ENCODE measurements around the gene INSIG2.

The INSIG2 gene

DNA sequence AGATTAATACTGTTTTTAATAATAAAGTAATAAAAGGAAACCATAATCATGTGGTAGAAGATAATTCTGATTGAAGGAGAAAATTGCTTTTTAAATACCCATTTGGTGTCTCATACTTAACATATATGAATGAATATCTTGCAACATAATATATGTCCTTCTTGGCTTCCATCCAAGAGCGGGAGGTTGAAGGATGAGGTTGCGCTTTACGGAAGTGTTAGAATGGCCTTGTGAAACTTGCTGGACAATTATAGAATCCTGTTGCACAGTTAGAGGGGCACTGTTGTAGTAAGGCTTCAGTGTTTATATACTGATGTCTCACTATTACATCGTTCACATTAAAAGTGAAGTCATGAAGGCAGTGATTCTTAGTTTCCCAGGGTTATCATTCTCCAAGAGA lies 9.4 kb downstream of the INSIG2 start:
- Histone ChIP-seq H3K4me3 (no peak overlapping the region), H3K4me1 (no peaks in the 10 kb centered on the region), H3K9me3 (no peaks in the 10 kb centered on the region), H3K36me3 (replicated peaks) (no peaks in the 10 kb centered on the region; the same call in none of the 2 replicates), H3K27me3 (ENCODE audit: low read depth) (no peaks in the 10 kb centered on the region)
- DNase-seq (ENCODE audit: low spot score in 2 of 2) = no peak
- in situ Hi-C loops (cut with MboI; ENCODE audit: low sequenced_read_pairs) = no loop called here

- in situ Hi-C loops (cut with MboI; ENCODE audit: low sequenced_read_pairs) = no loop called here
These were observed 10.2 kb downstream of the INSIG2 start for GRCh38 chr2:118098307-118099030.

DNA sequence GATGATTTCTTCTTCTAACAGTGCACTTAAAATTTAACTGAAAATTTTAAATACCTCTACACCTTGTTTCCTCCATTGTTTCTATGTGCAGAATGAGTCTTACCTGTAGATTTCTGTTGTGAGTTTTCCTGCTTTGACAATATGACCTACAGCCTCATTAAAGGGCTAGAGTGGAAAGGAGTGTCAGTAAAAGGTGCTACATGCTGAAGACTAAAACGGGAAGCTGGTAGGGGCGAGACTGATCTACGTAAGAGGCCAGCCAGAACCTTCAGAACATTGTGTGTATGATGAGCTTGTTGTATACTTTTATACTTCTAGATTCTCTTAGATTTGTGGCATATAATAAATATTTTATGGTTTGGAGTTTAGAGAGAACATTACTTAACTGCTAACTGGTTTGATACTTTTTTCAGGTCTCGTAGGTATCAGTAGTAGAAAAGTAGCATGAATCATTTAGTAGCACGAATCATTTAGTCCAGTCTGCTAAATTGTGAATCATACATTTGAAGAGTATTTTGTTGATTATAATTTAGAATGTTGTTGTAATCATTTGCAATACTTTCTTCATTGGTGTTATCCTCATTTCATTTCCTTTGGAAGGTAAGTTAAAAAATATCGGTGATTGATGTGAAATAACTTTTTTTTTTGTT lies 14.3 kb downstream of the INSIG2 start:
- no peaks in the 10 kb centered on the region for H3K9me3 ChIP-seq
- H3K36me3 ChIP-seq (replicated peaks) = peaks cover 3% of the 10 kb centered on the region
- in situ Hi-C loops (cut with MboI; ENCODE audit: low sequenced_read_pairs) = no loop called here
- no peak for DNase-seq (ENCODE audit: low spot score in 2 of 2)
- peaks cover 13% of the 10 kb centered on the region; the same call in 1 of the 2 replicates for H3K4me1 ChIP-seq
- no peaks in the 10 kb centered on the region for H3K27me3 ChIP-seq (ENCODE audit: low read depth)
- no peak overlapping the region for H3K4me3 ChIP-seq

More at GRCh38 chr2:118098307-118099030, 10.2 kb downstream of the INSIG2 start:
- Histone ChIP-seq H3K4me1 (no peaks in the 10 kb centered on the region), H3K27me3 (ENCODE audit: low read depth) (no peaks in the 10 kb centered on the region), H3K4me3 (no peak overlapping the region), H3K36me3 (replicated peaks) (peaks cover 3% of the 10 kb centered on the region), H3K9me3 (no peaks in the 10 kb centered on the region)
- DNase-seq (ENCODE audit: low spot score in 2 of 2) = no peak

DNA sequence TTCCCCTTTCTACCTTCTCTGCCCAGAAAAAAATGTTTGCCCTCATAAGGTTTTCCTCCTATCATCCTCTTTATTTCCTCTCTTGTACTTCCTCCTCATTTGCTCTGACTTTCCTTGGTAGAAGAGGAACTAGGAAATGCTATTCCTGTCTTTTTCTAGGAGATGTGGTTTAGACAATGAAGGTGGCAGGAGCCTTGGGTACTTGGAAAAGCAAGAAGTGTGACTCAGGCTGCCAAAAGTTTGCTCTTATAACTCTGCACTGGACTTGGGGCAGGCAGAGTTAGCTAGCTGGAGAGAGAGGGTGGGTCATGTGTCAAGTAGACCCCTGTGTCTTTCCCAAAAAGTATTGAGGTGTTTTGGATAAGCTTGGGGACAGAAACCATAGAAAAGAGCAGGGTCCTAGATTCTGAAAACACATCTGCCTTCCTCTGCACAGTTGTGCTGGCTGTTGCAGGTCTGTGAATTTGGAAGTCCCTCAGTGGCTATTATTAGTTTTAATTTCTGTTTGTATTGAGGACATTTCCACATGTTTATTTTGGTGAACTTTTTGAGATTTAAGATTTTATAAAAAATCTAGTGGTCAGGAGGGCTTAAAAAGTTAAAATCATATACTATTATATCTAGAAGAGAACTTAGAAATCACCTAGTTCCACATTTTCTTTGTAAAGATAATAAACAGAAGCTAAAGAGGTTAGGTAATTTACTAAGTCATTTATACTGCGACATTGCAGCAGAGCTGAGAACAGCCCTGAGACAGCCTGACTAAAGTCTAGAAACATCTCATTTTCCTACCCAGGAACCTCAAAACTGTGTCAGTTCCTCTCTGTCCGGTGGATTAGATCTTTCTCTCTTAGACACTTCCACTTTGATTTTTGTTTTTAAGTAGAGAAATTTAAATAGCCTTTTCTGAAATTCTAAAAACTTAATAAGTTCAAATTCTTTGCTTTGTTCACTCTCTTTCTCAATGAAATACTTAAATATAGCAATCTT lies 16.0 kb downstream of the INSIG2 start:
- no peak for DNase-seq (ENCODE audit: low spot score in 2 of 2)
- no peaks in the 10 kb centered on the region for H3K9me3 ChIP-seq
- H3K4me1 ChIP-seq = peaks cover 13% of the 10 kb centered on the region; the same call in 1 of the 2 replicates
- peaks cover 10% of the 10 kb centered on the region for H3K36me3 ChIP-seq (replicated peaks)
- H3K4me3 ChIP-seq = no peak overlapping the region
- in situ Hi-C loops (cut with MboI; ENCODE audit: low sequenced_read_pairs) = no loop called here
- H3K27me3 ChIP-seq (ENCODE audit: low read depth) = no peaks in the 10 kb centered on the region

GRCh38 chr2:118105497-118105896 lies 17.2 kb downstream of the INSIG2 start:
- Histone ChIP-seq H3K4me1 (peaks cover 13% of the 10 kb centered on the region; the same call in 1 of the 2 replicates), H3K36me3 (replicated peaks) (peaks cover 10% of the 10 kb centered on the region)
- in situ Hi-C loops (cut with MboI; ENCODE audit: low sequenced_read_pairs) = no loop called here

GRCh38 chr2:118106926-118107325 lies 18.7 kb downstream of the INSIG2 start:
- H3K4me3 ChIP-seq = no peak overlapping the region
- H3K36me3 ChIP-seq (replicated peaks) = peaks cover 10% of the 10 kb centered on the region
- H3K4me1 ChIP-seq = peaks cover 13% of the 10 kb centered on the region; the same call in 1 of the 2 replicates
- in situ Hi-C loops (cut with MboI; ENCODE audit: low sequenced_read_pairs) = no loop called here
- no peaks in the 10 kb centered on the region for H3K27me3 ChIP-seq (ENCODE audit: low read depth)
- H3K9me3 ChIP-seq = no peaks in the 10 kb centered on the region
- DNase-seq (ENCODE audit: low spot score in 2 of 2) = no peak

More at GRCh38 chr2:118105497-118105896, 17.2 kb downstream of the INSIG2 start:
- H3K27me3 ChIP-seq (ENCODE audit: low read depth) = no peaks in the 10 kb centered on the region
- peak in 1 of 2 experiments; percentile 34 for DNase-seq (ENCODE audit: low spot score in 2 of 2)
- no peaks in the 10 kb centered on the region for H3K9me3 ChIP-seq
- H3K4me3 ChIP-seq = no peak overlapping the region

GRCh38 chr2:118110310-118110709 lies 22.0 kb downstream of the INSIG2 start:
- H3K36me3 ChIP-seq (replicated peaks) = peaks cover 7% of the 10 kb centered on the region
- no peak for DNase-seq (ENCODE audit: low spot score in 2 of 2)
- peaks cover 9% of the 10 kb centered on the region; the same call in 1 of the 2 replicates for H3K4me1 ChIP-seq
- H3K4me3 ChIP-seq = no peak overlapping the region
- in situ Hi-C loops (cut with MboI; ENCODE audit: low sequenced_read_pairs) = no loop called here
- H3K27me3 ChIP-seq (ENCODE audit: low read depth) = no peaks in the 10 kb centered on the region
- no peaks in the 10 kb centered on the region for H3K9me3 ChIP-seq

DNA sequence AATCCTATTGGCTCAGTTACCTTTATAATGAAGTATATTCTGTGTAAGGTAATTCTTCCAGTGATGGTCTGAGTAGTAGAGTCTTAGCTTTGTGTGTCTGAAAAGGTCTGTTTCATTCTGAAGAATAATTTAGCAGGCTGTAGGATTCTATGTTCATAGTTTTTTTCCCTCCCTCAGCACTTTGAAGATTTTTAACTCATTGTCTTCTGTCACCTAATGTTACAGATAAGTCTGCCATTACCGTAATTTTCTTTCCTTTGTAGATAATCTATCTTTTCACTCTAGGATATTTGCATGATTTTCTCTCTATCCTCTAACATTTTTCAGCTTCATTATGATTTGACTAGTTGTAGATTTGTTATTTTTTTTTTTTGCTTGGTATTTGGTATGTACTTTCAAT lies 22.7 kb downstream of the INSIG2 start:
- no peak overlapping the region for H3K4me3 ChIP-seq
- in situ Hi-C loops (cut with MboI; ENCODE audit: low sequenced_read_pairs) = no loop called here
- no peak for DNase-seq (ENCODE audit: low spot score in 2 of 2)
- no peaks in the 10 kb centered on the region for H3K27me3 ChIP-seq (ENCODE audit: low read depth)
- peaks cover 2% of the 10 kb centered on the region; the same call in 1 of the 2 replicates for H3K4me1 ChIP-seq
- H3K9me3 ChIP-seq = no peaks in the 10 kb centered on the region
- H3K36me3 ChIP-seq (replicated peaks) = peaks cover 7% of the 10 kb centered on the region

DNA sequence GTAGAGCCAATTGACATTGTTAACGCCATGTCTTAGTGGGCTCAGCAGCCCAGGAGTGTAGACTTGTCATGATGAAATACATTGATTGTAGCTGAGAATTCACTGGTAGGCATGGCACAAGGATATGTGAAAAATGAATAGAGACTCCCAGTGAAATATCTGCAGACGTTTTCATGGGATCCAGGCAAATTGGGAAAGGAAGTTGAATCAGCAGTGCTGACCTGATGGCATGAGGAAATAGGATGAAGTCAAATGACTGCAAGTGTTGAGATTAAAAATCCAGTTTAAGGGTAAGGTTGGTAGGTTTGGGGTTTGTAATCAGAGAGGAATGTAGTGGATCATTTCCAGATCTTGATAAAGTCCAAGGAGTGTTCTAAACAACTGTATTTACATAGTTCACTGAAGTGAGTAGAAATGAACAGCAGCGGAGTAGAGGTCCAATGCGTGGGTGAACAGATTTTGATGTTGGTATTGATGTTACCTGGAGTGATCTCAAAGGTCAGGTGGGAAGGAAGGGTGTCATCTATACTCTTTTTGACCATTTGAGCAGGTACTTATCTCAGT lies 24.6 kb downstream of the INSIG2 start:
- no peaks in the 10 kb centered on the region for H3K9me3 ChIP-seq
- in situ Hi-C loops (cut with MboI; ENCODE audit: low sequenced_read_pairs) = no loop called here
- no peak for DNase-seq (ENCODE audit: low spot score in 2 of 2)

GRCh38 chr2:118114863-118115262 lies 26.6 kb downstream of the INSIG2 start:
- H3K27me3 ChIP-seq (ENCODE audit: low read depth) = no peaks in the 10 kb centered on the region
- no peak for DNase-seq (ENCODE audit: low spot score in 2 of 2)
- H3K4me3 ChIP-seq = no peak overlapping the region
- no peaks in the 10 kb centered on the region for H3K4me1 ChIP-seq
- no peaks in the 10 kb centered on the region for H3K36me3 ChIP-seq (replicated peaks)
- in situ Hi-C loops (cut with MboI; ENCODE audit: low sequenced_read_pairs) = no loop called here
- H3K9me3 ChIP-seq = no peaks in the 10 kb centered on the region

More for the DNA sequence above, 24.6 kb downstream of the INSIG2 start:
- Histone ChIP-seq H3K4me1 (no peaks in the 10 kb centered on the region), H3K36me3 (replicated peaks) (peaks cover 7% of the 10 kb centered on the region; the same call in 1 of the 2 replicates), H3K4me3 (no peak overlapping the region), H3K27me3 (ENCODE audit: low read depth) (no peaks in the 10 kb centered on the region)

DNA sequence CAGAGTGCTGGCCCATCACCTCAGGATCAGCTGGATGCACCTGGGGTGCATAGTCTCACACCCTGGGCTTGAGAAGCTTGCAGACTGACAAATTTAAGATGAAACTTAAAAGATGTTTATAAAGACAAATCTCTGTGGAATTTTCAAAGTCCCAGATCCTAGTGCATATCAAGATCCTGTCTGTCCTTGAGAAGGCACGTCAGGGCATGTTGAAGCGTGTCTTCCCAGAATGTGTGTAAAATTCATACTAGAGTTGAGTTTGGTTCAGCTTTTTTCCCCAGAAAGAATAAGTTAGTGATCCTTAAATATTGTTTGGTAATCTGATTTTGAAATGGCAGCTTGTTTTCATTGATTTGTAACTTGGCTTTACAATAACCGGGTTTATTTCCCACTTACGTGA lies 27.5 kb downstream of the INSIG2 start:
- Histone ChIP-seq H3K27me3 (ENCODE audit: low read depth) (no peaks in the 10 kb centered on the region), H3K4me3 (no peak overlapping the region), H3K36me3 (replicated peaks) (no peaks in the 10 kb centered on the region), H3K9me3 (no peaks in the 10 kb centered on the region), H3K4me1 (no peaks in the 10 kb centered on the region)
- no peak for DNase-seq (ENCODE audit: low spot score in 2 of 2)
- in situ Hi-C loops (cut with MboI; ENCODE audit: low sequenced_read_pairs) = no loop called here

DNA sequence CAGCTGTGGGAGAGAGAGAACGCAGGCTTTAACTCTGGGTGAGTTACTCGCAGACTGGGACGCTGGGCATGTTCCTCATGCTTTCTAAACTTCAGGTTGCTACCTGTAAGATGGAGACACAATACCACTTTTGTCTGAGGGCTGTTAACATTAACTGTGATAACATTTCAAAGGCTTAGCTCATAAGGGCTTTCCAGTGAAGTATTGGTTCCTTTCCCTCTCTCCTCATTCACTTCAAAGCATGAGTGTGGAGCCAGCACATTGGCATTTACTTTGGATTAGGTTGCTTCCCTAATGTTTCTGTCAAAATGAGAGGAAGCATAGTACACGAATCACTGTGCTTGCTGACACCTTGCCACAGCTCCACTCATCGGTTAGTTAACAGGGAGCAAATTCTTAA lies 30.2 kb downstream of the INSIG2 start:
- no peaks in the 10 kb centered on the region for H3K4me1 ChIP-seq
- no peak overlapping the region for H3K4me3 ChIP-seq
- no peaks in the 10 kb centered on the region for H3K27me3 ChIP-seq (ENCODE audit: low read depth)
- in situ Hi-C loops (cut with MboI; ENCODE audit: low sequenced_read_pairs) = no loop called here
- no peaks in the 10 kb centered on the region for H3K36me3 ChIP-seq (replicated peaks)
- no peak for DNase-seq (ENCODE audit: low spot score in 2 of 2)
- H3K9me3 ChIP-seq = no peaks in the 10 kb centered on the region

GRCh38 chr2:118119158-118119727 lies 31.0 kb downstream of the INSIG2 start:
- no peaks in the 10 kb centered on the region for H3K9me3 ChIP-seq
- no peak overlapping the region for H3K4me3 ChIP-seq
- in situ Hi-C loops (cut with MboI; ENCODE audit: low sequenced_read_pairs) = no loop called here
- H3K27me3 ChIP-seq (ENCODE audit: low read depth) = no peaks in the 10 kb centered on the region
- no peaks in the 10 kb centered on the region for H3K36me3 ChIP-seq (replicated peaks)
- no peaks in the 10 kb centered on the region for H3K4me1 ChIP-seq
- no peak for DNase-seq (ENCODE audit: low spot score in 2 of 2)
